DOHH2 (cell line): ENCODE data around the gene CEP85L.

Source experiments
- CTCF ChIP-seq: fragments of 200-600 bp; sonication (generic); IDR thresholded peaks from one replicate; pipeline ENCODE4 v1.5.1; 2014; ENCODE audit warnings: antibody characterized with exemption, mild to moderate bottlenecking, low read depth, low read length; ENCODE audit not compliant: poor library complexity, severe bottlenecking
- EZH2phosphoT487 ChIP-seq: fragments of 200-600 bp; sonication (generic); IDR thresholded peaks from 2 replicates; pipeline ENCODE4 v1.6.1; 2017; ENCODE audit warnings: borderline replicate concordance, mild to moderate bottlenecking, antibody characterized with exemption, low read length, moderate library complexity, mixed read lengths

GRCh38 chr6:118660218-118660569 is 8.8 kb upstream of the CEP85L start:
- TF ChIP-seq CTCF: no peak
- TF ChIP-seq EZH2phosphoT487: no peak
